ENCODE results near the gene MAMDC2. TPM values are rescaled to one million over a fixed set of nuclear protein-coding genes. Genes with fewer than 3 reads are reported as not detected.

Gene MAMDC2
- total RNA-seq, 1 experiment from 2014 or later: not detected

Other genes with a start within 250 kb of the MAMDC2 start
- gene CFAP95, start 223.0 kb upstream of the MAMDC2 start, total RNA-seq (2014; rRNA removed; shearing (Covaris generic); ENCODE audit: low replicate concordance): not detected in 2 replicates
- gene SMC5, start 215.1 kb downstream of the MAMDC2 start, total RNA-seq (2014; rRNA removed; shearing (Covaris generic); ENCODE audit: low replicate concordance): 6.1 and 7.1 TPM in 2 replicates